ENCODE results near the gene ZDHHC8.

- TF ChIP-seq EZH2 (IDR thresholded peaks at IDR 0.05; ENCODE audit: insufficient read depth, poor library complexity, severe bottlenecking) (no peak), EZH2phosphoT487 (IDR thresholded peaks at IDR 0.05; ENCODE audit: insufficient read depth, low read depth) (no peak)
Measured at GRCh38 chr22:20153945-20154344, 22.3 kb downstream of the ZDHHC8 start.
